Muscle layer of duodenum (tissue), 2 donors: ENCODE results near the gene HOMEZ.

Source experiments
- H3K27ac ChIP-seq: one replicate; pipeline ENCODE4 v1.7.0; 2013; ENCODE audit warnings: mild to moderate bottlenecking, low read length
- H3K27me3 ChIP-seq: one replicate; pipeline ENCODE4 v1.7.0; 2013; ENCODE audit warnings: low read depth, mild to moderate bottlenecking, control low read depth, low read length
- H3K36me3 ChIP-seq, 2 donors: one replicate each; pipeline ENCODE4 v1.7.0; 2013; ENCODE audit warnings: low read length in 2 of 2, control low read depth in 1 of 2, mild to moderate bottlenecking in 1 of 2; ENCODE audit not compliant: insufficient read depth in 2 of 2, control insufficient read depth in 1 of 2
- H3K4me1 ChIP-seq, 2 donors: one replicate each; pipeline ENCODE4 v1.7.0; 2013; ENCODE audit warnings: low read length in 2 of 2, mild to moderate bottlenecking in 2 of 2, control low read depth in 1 of 2, moderate library complexity in 1 of 2; ENCODE audit not compliant: insufficient read depth in 2 of 2, control insufficient read depth in 1 of 2
- H3K4me3 ChIP-seq, 2 donors: one replicate each; pipeline ENCODE4 v1.7.0; 2013; ENCODE audit warnings: low read length in 2 of 2, low read depth in 1 of 2, mild to moderate bottlenecking in 1 of 2
- H3K9me3 ChIP-seq, 2 donors: one replicate each; pipeline ENCODE4 v1.7.0; 2013; ENCODE audit warnings: low read length in 2 of 2, control low read depth in 1 of 2, mild to moderate bottlenecking in 1 of 2; ENCODE audit not compliant: control insufficient read depth in 1 of 2
- donor health status: healthy.

The HOMEZ gene

DNA sequence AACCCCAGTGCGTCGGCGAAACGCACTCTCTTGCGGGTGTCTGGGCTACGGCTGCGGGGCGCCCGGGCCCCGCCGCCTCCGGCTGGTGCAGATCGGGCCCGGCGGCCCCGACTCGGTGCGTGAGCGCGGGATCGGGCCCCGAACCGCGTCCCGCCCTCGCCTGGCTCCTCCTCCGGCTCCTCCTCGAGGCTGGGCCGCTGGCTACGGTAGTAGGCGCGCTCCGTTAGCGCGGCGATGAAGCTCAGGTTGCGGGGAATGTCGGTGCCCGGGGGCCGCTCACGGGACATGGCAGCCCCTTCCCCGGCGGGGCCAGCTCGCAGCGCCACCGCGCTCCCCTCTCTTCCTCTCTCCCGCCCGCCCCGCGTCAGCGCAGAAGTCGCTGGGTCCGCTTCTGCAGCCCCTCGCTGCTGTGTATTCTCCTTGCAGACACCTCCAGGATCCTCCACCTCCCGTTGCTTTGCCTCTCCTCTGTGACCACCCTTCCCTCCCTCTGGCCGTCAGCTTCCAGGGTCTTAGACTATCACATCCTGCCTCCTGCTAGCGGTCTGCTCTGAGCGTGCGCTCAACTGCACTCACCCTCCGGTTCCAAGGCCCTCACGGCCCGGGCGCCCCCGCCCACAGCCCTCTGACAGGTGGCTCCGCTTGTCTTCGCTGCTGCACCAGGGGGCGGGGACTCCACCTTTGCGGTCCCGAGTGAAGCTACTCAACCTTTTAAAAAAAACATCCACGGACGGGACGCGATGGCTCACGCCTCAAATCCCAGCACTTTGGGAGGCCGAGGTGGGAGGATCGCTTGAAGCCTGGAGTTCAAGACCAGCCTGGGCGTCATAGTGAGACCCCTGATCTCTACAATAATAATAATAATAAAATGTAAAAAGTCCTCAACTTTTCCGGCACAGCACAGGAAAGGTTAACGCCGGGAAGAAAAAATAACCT, 16.6 kb upstream of the HOMEZ start, which contains the start of gene PPP1R3E:
TSS of gene PPP1R3E (minus strand) at position 570 of the 936 bp plus-strand sequence. CDS start at position 287, 283 bp downstream.
- no peaks in the 10 kb centered on the region for H3K9me3 ChIP-seq
- H3K4me1 ChIP-seq, result peaks cover 20 to 33% of the 10 kb centered on the region in 2 donors
- H3K27ac ChIP-seq, result peak within 1 kb of the TSS; percentile 80
- peaks cover 0 to 18% of the 10 kb centered on the region in 2 donors for H3K36me3 ChIP-seq
- no peaks in the 10 kb centered on the region for H3K27me3 ChIP-seq
- peak within 1 kb of the TSS; percentile 76 to 85 for H3K4me3 ChIP-seq

DNA sequence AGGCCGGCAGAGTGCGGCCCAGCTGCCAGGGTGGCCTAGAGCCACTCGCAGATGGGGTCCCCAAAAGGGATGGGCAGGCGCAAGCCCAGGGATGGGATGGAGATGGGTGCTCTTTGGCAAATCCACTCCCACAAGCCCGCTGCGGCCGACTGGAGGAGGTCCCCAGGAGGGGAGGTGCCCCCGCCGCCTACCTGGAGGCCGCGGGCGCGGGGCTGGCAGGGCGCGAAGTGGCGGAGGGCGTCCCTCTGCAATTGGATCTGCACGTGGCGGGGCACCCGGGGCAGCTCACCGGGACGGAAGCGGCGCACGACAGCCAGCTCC, 16.0 kb upstream of the HOMEZ start:
- Histone ChIP-seq H3K4me3 (peak overlapping the region; percentile 76 to 85), H3K27ac (peak overlapping the region; percentile 80), H3K4me1 (peaks cover 13 to 29% of the 10 kb centered on the region in 2 donors), H3K27me3 (no peaks in the 10 kb centered on the region), H3K9me3 (no peaks in the 10 kb centered on the region), H3K36me3 (peaks cover 4 to 24% of the 10 kb centered on the region in 2 donors)

DNA sequence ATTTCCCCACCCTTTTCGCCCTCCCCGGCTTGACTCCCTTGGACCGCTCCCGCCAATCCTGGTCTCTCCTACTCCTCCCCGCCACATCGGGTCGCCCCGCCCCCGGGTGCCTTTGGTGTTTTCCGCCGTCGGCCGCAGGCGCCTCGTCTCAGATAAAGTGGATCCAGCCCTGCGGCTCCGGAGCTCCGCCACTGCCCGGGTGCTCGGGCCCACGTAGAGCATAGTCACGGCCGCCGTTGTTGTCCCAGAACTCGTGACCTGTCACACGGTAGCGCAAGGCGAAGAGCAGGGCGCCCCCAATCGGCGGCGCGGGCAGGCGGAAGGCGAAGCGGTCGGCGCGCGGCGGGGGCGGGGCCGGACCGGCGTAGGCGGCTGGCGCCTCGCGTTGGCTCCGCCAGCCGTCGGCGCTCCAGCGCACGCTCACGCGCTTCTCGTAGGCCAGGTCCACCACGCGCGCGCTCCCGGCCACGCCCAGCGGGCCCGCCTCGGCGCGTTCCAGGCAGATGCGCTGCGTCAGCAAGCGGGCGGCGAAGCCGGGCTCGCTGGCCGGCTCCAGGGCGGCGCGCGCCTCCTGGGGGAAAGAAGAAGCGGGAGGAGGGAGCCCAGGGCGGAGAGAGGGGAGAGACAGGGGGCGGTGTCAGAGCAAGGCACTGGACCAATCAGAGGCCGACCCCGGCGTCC, 15.5 kb upstream of the HOMEZ start:
- Histone ChIP-seq H3K4me3 (peak overlapping the region; percentile 76 to 85), H3K36me3 (peaks cover 4 to 24% of the 10 kb centered on the region in 2 donors), H3K27ac (peak overlapping the region; percentile 99), H3K27me3 (no peaks in the 10 kb centered on the region), H3K4me1 (peaks cover 13 to 29% of the 10 kb centered on the region in 2 donors), H3K9me3 (no peaks in the 10 kb centered on the region)

DNA sequence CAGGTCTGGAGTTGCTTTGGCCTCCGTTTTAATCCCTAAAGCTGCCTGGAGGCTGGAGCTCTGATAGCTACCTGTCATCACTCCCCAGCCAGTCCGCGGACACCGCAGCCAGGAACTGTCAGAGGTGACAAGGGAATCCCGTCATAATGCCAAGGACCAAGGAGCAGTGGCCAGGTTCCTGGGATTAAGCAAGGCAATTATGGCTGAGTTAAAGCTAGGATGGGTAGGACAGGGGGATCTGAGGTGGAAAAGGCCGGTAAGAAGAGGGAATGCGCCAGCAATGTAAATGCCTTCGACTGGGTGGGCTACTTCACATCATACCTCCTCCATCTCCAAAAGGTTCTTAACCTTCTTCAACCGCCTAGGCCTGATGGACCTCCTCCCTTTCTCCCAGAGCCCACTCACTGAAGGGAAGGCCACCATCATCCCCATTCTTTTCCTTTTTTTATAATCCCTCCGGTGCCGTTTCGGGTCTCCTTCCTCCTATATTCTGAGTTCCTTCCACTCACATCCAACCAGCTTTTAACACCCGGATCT, 14.8 kb upstream of the HOMEZ start:
- Histone ChIP-seq H3K4me3 (peak overlapping the region; percentile 85 to 95), H3K27ac (peak overlapping the region; percentile 99), H3K9me3 (no peaks in the 10 kb centered on the region), H3K27me3 (no peaks in the 10 kb centered on the region), H3K4me1 (peaks cover 7 to 23% of the 10 kb centered on the region in 2 donors), H3K36me3 (peaks cover 4 to 24% of the 10 kb centered on the region in 2 donors)

DNA sequence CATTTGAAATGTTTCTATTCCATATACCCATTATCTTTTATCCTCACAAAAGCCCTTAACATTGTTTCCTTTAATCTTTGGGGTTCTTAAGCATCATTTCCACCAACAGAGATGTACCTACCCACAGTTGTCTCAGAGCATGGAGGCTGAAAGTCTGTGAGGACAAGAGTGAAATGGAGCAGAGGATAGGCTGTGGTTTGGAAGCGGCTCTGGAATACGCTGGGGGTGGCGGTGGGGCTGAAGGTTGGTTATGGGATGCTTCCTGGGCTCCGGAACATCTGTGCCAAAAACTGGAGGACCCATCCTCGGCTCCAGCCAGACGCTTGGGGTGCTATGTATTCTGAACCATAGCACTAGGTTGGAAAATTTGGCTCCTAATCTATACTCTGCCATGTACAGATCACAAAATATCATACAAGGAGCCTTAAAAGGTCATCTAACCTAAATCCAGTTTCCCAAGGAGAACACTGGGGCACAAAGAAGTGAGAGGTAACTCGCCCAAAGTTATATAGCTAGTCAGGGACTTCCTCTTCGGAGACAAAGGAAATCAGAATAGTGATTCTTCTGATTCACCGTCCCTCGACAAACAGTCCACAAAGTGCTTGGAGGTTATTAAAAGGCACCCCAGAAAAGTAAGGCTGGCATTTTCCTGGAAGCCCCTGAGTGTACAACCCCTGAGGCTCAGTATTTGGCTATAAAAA, 14.2 kb upstream of the HOMEZ start:
- H3K27me3 ChIP-seq, result no peaks in the 10 kb centered on the region
- peaks cover 5 to 23% of the 10 kb centered on the region in 2 donors for H3K4me1 ChIP-seq
- no peaks in the 10 kb centered on the region for H3K9me3 ChIP-seq
- peaks cover 4 to 24% of the 10 kb centered on the region in 2 donors for H3K36me3 ChIP-seq
- H3K4me3 ChIP-seq, result peak overlapping the region; percentile 85 to 95
- peak overlapping the region; percentile 99 for H3K27ac ChIP-seq

DNA sequence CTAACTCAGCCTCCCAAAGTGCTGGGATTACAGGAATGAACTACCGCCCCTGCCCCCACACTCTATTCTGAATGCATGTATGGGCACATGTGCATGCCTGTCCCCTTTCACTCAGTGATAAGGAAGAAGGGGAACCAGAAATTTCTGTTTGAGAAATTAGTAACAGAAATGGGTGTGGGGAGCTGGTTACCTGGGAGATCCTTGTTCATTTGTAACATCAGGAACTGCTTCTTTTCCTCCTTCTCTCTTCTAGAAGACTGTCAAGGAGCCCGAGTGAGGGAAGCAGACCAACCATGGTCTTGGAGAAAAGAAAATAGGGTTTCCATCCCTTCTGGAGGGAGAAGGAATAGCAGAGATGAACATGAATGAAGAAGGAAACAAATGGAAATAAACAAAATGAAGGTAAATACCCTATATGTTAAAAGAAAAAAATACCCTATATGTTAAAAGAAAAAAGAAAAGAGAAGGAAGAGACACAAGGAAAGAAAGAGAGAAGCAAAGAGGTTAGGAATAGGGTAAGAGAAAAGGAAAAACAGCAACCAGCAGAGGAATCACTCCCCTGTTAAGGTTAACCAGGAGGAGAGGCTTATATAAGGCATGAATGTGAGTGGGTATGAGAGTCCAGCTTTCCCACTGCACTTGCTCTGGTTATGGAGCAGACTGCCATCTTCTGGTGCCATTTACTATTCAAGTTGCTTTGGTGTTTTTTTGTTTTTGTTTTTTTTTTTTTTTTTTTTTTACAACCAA, 13.5 kb upstream of the HOMEZ start:
- Histone ChIP-seq H3K36me3 (peaks cover 4 to 24% of the 10 kb centered on the region in 2 donors), H3K27ac (peak overlapping the region; percentile 99), H3K9me3 (no peaks in the 10 kb centered on the region), H3K4me1 (peaks cover 5 to 29% of the 10 kb centered on the region in 2 donors), H3K4me3 (no peak overlapping the region), H3K27me3 (no peaks in the 10 kb centered on the region)

DNA sequence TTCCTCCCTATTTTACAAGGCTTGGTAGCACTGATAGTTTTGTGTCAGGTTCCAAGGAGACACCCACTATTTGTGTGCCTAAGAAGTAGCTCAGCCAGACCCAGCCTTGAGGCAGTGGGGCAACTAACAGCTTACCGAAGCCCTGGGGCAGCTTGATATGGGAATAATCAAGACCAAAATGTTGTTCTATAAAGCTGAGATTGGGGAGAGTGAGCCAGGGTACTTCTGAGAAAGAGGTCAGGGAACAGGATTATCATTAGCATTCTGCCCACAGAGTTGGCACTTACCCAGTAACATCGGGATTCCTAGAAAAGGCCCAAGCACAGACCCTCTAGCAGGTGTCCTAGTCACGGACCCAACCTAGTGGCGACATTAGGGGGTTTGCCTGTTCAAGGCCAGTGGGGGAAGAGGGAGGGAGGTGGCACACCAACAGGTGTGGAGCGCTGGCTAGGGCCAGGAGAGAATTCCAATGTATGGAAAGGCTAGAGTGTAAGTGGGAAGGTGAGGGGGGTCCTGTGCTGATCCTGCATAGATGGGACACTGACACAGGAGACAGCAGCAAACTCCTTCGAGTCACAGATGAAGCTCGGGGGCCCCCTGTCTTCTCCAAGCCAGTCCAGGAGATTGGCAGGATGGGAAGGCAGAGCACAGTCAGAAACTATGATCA, 11.8 kb upstream of the HOMEZ start:
- Histone ChIP-seq H3K4me1 (peaks cover 5 to 29% of the 10 kb centered on the region in 2 donors), H3K4me3 (no peak overlapping the region), H3K9me3 (no peaks in the 10 kb centered on the region), H3K36me3 (peaks cover 4 to 24% of the 10 kb centered on the region in 2 donors), H3K27ac (no peak overlapping the region), H3K27me3 (no peaks in the 10 kb centered on the region)

DNA sequence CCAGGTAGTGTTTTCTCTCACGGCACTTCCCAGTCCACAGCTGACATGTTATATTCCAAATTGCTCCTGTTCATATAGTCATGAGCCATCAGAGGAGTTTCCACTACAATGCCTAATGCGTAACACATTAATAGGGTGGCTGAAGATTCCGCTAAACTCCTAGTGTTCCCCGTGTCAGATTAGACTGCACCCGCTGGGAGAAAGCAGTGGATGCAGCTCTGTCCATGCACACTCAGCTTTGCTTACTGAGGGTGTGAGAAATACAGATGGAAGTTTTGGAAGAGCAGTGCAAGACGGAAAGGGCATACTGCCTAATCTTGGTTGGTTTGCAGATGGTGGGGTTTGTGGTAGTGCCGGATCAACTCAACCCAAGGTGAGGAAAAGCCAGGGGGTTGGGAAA, 11.2 kb upstream of the HOMEZ start:
- peaks cover 4 to 24% of the 10 kb centered on the region in 2 donors for H3K36me3 ChIP-seq
- H3K9me3 ChIP-seq, result no peaks in the 10 kb centered on the region
- peaks cover 5 to 27% of the 10 kb centered on the region in 2 donors for H3K4me1 ChIP-seq
- no peaks in the 10 kb centered on the region for H3K27me3 ChIP-seq
- H3K27ac ChIP-seq, result no peak overlapping the region
- H3K4me3 ChIP-seq, result no peak overlapping the region

DNA sequence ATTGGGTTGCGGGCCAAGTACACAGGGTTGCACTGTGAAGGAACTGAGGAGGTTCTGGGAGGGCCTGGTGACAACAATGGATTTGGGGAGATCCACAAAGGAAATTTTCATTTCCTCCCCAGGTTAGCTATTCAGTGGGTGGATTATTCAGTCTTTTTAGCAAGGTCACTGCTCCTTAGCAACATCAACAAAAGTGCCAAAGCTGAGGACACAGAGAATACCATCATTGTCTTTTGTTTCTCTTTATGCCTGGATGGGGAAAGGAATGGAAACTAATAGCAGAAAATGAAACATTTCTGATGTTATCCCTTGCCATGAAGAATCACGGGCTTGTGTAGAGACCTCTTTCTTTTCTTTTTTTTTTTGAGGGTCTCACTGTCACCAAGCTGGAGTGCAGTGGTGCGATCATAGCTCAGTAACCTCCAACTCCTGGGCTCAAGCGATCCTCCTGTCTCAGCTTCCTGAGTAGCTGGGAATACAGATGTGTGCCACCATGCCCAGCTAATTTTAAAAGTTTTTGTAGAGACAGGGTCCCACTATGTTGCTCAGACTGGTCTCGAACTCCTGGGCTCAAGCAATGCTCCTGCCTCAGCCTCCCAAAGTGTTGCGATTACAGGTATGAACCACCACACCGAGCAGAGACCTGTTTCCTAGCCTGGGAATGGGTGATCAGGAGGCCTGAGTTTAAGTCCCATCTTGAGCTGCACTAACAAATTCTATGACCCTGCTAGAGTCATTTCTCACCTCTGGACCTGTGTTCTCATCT, 10.3 kb upstream of the HOMEZ start:
- Histone ChIP-seq H3K4me3 (no peak overlapping the region), H3K27ac (no peak overlapping the region), H3K4me1 (peaks cover 5 to 25% of the 10 kb centered on the region in 2 donors)

More for the DNA sequence above, 10.3 kb upstream of the HOMEZ start:
- no peaks in the 10 kb centered on the region for H3K9me3 ChIP-seq
- H3K36me3 ChIP-seq, result peaks cover 4 to 22% of the 10 kb centered on the region in 2 donors
- no peaks in the 10 kb centered on the region for H3K27me3 ChIP-seq
